ENCODE data around the gene PLA2G4E.
A peak's percentile ranks its signal among the peaks of the same experiment; 100 is the strongest.

PLA2G4E gene

DNA sequence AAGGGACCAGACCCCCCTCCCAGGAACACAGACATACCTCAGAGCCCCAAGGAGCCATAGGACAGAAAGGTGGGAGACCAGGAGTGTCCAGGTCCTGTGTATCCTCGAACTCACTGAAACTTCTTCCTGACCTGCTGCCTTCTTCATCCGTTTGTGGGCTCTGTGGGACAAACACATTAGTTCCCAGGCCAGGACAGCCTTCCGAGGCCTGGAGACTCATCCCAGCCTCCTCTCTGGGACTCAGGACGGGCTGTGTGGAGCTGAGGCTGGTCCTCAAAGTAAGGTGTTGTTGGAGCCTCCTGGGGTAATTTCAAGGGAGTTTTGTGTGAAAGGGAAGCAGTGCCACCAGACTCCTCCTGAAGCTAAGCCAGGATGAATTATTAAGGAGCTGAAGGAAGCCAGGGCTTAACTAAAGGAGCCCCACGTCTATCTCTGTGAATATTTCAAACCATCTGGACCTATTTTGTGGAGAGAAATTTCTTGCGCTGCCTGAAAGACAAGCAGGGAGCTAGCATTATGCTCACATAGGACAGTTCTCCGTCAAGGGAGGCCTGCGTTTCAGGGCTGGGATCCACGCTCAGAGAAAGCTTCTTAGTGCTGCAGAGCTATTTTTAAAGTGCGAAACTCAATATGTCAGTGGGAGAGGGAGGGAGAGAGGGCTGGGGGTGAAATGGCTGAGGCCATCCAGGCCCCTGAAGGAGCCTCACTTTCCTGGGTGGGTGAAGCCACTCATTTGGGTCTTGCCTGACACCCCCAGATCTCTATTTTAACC is 29.8 kb upstream of the PLA2G4E start:
- DNase-seq, result no peak

DNA sequence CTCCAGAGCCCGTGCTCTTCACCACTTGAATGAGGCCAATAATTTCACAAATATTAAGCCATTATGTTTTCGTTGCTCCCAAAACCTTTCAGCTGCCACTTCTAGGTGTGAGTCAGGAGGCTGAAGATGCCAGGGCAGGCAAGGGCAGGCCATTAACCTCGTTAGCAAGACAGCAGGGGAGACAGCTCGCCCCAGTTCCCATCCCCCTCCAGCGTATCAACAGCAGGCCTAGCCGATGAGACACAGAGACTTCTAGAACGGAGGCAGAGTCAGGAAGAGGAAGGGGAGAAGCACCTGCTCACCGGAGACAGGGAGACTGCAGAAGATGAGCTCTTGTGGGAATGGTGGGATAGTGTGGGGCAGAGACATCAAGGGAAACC is 28.0 kb upstream of the PLA2G4E start:
- DNase-seq, result no peak

DNA sequence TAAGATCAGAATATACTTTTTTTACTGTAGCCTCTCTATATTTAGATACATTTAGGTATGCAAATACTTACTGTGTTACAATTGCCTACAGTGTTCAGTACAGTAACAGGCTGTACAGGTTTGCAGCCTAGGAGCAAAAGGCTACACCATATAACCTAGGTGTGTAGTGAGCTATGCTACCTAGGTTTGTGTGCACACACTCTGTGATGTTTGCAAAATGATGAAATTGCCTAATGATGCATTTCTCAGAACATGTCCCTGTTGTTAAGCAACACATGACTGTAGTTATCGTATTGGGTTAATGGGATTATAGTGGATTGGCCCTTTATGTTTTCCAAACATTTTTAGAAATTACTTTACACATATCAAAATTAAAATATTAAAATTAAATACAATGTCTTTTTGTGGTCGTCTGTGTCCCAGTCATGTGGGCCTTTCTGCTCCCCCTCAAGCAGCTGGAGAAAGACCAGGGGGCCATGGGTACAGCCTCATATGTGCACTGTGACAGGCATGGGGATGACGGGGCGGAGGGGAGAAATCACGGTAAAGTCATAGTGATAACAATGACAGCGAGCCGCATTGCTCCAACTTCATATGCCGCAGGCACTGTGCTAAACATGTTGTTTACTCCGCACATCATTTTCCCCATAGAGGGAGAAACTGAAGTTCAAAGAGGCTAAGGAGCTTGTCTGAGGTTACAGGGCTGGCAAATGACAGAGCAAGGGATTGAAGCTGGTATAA is 27.4 kb upstream of the PLA2G4E start:
- no peak for DNase-seq

DNA sequence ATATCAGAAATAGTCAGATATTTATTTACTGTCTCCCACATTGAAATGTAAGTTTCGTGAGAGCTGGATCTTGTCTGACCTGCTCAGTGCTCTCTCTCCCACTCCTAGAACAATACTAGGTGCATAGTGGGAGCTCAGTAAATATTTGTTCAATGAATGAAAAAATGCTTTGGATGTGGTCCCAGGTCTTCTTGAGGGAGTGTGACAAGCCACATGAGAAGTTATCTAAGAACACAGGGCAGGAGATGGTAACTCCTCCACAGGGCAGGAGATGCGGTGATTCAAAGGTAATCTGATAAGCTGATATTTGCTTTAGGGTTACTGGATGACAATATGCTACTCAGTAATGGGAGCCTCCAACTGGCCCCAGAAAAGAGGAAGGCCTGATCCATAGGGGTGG is 25.8 kb upstream of the PLA2G4E start:
- no peak for DNase-seq

DNA sequence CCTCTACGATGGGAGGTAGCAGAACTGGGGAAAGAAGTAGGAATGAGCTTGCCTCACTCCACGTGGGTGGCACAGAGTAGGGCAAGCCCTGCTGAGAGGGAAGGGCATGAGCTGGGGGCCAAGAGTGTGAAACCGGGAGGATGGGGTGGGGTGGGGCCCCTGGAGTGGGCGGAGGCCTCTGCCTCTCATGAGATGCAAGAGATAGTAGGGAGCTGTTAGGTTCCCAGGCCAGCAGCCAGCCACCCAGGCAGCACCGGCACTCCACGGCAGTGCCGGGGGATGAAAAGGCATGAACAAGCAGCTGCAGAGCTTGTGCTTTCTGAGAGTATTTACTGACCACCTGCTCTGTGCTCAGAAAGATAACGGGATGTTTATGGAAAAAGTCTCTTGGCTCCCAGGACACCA is 24.4 kb upstream of the PLA2G4E start:
- DNase-seq, result no peak

DNA sequence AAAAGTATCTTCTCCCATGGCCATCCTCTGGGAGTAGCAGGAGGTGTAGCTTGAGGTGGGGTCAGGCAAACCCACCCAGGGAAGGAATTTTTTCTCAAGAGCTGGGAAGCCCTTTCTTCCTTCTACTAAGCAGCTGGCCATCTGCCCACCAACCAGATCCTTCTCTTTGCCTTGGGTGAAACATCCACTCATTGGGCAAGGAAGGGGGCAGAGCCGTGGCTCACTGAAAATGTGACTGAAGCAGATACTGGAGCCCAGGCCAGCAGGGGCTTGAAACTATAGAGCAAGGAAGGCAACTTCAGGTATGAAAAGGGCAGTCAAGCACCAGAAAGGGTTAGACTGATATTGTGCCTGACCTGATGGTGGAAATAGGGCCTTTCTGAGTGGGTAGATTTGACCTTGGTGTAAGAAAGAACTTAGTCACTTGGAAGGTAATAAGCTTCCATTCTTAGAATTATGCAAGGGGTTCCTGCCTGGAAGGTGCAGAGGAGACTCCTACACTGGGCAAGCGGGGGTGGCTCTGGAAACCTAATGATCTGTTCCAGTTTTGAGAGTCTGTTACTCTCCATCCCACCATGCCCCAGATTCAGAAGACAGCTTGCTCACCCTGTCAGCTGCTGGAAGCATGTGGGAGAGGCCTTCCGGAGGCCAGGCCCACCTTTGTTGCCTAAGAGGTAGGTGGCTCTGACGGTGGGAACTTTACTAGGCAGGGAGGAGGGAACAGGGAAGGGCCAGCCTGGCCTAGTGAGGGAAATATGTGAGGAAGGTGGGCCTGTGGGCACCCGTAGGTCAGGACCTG is 22.0 kb upstream of the PLA2G4E start:
- no peak for DNase-seq

DNA sequence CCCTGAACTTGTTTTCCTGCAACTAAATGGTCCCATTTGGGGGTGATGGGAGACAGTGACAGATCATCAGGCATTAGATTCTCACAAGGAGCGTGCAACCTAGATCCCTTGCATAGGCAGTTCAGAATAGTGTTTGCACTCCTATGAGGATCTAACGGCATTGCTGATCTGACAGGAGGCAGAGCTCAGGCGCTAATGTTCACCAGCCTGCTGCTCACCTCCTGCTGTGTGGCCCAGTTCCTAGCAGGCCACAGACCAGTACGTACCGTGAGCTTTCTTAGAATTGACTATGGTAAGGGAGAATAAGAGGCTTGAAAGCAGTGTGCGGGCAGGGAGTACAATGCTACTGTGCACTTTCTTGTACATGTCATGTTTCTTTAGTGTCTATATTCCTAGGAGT is 17.6 kb upstream of the PLA2G4E start:
- DNase-seq, result no peak

DNA sequence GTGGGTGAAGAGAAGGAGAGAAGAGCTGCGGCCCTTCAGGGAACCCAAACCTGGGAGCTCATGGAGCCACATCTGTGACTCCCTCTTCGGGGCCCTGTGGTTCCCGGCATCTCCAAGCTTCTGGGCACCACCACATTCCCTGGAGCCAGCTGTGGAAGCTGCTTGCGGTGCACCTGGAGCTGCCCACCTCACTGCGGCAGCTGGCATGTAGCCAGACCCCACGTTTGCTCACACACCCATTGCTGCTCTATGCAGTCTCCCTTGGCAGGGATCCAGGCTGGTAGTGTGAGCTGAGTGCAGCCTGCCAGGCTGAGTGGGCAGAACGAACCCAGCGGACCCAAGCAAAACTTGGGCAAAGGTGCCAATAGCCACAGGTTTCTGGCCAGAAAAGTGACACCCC is 16.8 kb upstream of the PLA2G4E start:
- no peak for DNase-seq

DNA sequence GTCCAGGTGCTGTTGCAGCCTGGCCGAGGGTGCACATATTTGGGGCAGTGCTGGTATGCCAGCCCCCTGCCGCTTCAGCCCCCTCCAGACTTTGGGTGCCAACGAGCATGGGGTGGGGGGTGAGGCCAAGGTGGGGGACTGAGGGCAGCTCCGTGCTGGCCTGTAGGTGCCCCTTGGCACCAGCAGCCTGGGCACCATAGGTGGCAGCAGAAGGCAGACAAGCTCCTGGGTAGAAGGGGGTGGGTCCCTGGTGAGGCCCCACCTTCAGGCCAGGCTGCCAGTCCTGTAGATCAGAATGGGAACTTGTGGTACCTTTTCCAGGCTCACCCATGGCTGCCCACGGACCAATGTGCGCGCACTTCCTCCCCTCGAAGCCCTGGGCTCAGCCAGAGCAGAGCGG is 16.1 kb upstream of the PLA2G4E start:
- DNase-seq, result no peak

DNA sequence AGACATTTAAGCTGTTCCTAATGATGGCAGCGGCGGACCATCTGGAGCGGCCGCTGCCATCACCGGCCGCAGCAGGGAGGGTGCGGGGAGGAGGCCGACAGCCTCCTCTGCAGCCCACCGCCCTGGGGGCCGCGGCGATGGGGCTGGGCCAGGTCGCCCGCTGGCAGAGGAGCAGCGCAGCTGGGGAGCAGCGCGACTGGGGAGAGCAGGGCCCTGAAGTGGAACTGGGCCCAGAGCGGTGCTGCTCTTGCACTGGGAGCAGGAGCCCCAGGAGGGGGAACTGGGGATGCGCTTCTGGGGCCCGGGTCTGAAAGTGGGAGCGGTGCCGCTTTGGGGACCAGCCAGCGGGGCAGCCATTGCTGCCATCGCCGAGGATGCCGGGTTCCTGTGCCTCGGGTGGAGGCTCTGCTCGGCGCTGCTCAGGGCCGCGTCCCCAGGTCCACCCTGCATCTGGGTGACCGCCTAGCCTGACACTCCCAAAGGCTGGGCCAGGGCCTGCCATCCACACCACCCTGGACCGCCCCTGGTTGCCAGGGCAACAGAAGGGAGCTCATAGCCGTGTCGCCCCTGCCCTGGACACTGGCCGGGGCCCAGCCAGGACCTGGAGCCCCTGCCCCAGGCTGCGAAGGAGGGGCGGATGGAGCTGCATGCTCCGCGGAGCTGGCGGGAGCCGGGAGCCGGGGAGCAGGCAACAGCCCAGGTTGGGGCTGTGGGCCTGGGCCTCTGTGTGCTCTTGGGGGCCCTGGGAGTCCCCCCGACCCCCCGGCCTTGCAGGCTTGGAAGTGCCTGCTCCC is 15.5 kb upstream of the PLA2G4E start:
- no peak for DNase-seq

DNA sequence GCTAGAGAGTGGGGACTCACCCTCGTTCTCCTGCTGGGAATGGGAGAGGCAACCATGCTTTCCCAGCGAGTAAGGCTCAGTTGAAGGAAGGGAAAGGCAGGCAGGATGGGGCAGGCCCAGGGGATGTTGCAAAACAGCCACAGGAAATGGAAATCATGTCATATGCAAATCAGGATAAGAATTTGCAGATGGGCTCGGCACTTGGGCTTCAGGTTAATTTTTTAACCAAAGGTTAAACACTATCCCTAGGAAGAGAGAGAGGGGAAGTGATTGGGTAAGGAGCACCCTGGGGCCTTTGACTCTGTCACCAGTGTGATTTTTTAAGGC is 14.6 kb upstream of the PLA2G4E start:
- DNase-seq, result no peak

DNA sequence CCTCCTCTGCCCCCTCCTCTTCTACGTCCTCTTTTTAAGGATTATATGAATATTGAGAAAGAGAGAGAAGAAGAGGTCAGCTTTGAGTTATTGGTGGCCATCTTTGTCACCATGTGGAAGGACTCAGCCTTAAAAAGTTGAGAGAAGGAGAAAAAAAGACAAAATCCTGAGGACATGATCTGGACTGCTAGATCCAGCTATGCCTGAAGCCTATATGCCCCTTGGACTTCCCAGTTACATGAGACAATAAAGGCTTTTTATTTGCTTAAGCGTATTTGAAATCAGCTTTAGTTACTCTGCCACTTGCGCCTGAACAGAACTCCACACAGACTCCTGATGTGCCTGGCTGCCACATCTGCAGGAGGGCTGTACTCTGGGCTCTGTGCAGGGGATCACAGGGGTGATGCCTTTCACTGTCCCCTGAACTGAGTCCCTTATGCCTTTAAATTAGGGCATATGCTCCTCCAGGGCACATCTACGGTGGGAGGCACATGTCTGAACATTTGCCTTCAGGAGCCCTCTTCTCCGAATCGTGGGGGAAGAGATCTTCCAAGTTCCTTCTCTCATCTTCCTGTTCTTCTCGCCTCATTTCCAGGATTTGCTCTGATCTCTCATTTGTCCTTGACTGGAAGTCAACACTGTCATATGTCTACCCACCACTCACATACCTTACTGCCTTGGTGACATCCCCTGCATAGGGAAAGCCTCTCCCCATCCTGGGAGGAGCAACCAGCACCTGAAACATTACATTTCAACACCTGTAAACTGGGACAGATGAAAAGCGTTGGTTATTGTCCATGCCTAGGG is 14.0 kb upstream of the PLA2G4E start:
- no peak for DNase-seq

DNA sequence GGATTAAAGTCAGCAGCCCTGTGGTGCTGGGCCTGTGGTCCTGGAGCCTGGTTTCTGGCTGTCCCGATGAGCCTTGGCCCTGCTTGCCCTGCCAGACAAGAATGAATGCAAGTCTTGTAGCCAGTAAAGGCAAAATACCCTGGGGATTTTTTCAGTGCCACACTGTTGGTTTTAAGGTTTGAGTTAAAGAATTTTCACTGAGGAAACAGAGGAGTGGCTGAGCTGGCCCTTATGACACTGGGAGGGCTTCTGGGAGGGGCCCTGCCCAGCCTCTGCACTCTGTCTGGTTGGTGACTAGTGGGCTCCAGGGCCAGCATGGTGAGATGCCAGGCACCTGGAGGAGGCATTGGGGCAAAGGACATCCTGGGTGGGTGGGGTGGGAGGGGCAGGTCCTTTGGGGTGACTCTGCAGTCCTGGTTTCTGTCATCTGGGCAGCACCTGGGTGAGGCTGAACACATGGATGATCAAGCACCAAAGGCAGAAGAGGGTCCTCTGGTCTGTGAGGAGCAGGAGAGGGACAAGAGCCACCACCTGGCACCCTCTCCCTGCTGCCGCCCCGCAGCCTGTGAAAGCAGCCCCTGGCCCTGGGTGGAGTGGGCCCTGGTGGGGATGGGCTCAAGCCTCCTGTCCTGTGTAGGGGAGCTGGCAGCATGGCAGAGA is 12.5 kb upstream of the PLA2G4E start:
- DNase-seq, result no peak

DNA sequence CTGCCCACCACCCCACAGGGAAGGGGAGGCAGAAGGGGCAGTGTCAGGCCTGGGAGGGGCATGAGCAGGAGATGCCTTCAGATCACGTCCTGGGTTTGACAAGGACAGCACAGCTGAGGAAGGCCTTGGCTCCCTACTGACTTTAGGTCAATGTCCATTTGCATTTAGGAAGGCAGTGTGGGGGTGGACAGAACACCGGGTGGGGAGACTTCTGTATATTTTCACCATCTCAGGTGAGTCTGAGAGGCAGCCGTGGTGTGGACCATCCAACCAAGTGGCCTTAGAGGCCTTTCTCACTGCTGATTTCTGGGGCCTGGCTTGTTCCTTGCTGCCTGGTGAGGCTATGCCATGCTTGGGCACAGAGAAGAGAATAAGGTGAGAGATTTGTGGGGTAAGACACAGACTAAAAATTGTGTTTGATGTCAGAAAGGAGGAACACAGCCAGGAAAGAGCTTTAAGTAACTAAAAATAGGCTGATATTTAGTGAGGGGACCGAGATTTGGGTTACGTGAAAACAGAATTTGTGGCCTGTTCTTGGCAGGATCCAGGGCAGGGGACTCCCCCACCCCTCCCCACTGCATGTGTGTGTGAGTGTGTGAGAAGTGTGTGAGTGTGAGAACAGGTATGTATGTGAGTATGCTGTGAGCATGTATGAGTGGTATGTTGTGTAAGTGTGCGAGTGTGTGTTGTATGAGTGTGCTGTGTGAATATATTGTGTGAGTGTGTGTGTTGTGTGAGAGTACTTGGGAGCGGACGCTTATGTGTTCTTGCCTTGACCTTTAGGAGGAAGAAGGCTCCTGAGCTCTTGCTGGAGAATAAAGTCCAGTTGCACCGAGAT is 11.8 kb upstream of the PLA2G4E start:
- DNase-seq, result no peak

DNA sequence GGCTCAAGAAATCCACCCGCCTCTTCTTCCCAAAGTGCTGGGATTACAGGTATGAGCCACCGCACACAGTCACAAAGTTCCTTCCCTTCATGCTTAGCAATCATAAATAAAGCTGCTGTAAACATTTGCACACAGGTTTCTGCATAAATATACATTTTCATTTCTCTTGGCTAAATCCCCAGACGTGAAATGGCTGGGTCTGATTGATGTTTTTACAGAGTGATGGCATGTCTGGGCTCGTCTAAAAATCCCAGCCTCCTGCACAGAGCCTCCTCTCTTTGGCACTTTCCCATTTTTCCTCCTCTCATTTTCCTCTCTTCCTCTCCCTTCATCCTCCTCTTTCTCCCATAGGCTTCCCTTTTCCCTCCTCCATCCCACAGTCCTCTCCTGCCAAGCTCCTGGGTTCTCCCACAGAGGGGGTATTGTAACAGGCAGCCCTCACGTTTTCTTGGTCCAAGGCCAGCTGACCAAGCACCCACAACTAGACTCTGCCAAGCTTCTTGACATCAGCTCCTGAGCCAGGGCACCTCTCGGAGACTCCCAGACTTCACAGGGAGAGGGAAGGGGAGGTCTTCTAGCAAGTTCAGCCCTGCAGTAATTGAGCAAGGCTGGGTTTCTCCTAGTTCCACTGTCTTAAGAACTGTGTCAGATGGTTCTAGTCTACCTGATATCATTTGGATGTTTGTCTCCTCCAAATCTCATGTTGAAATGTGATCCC is 10.5 kb upstream of the PLA2G4E start:
- no peak for DNase-seq

DNA sequence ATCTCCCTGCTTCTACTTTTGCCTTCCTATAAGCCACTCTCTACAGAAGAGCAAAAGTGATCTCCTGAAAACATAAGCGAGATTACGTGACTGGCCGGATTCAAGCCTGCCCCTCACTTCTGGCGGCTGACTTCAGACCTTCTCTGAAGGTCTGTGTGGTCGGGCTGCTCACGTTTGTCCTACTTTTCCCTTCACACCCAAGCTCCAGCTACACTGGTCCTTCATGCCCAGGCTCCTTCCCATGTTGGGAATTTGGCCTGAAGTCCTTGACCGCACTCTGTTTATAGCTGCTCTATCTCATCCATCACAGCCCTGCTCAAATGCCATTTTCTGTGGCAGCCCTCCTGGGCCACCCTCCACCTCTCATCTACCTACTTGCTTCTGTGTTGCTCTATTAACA is 6.7 kb upstream of the PLA2G4E start:
- DNase-seq, result no peak

DNA sequence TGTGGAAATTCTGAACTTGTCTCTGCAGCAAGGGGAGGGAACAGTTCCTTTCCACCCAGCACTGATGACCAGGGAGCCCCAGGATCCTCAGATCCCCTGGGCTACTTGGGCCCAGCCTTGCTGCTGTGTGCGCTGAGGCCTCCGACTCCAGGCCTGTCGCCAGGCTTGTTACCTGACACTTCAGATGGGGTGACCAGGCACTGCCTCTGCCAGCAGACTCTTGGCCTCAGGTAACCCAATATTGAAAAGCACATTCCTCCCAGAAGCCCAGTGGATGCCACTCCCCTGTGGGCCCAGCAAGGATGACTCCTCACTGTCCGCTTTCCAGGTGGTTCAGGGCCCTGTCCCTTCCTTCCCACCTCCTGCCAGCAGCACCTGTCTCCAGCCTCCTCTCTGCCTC is 3.5 kb upstream of the PLA2G4E start:
- no peak for DNase-seq

DNA sequence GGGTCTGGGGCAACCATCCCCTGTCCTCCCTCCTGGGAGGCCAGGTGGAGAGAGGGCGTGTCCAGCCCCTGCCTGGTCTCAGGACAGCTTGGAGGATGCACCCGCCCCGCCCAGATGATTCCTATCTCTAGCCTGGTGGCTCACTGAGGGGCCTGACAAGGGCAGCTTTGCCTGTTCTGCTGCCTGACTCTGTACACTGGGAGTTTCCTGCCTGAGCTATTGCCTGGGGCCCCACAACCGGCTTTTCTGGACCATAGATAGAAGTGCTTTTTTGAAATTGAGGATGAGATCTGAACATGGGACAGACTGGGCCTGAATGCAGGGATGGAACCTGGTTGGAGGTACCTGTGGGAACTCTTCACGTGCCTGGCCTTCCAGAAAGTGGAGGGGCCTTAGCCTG is 751 bp upstream of the PLA2G4E start:
- no peak for DNase-seq

DNA sequence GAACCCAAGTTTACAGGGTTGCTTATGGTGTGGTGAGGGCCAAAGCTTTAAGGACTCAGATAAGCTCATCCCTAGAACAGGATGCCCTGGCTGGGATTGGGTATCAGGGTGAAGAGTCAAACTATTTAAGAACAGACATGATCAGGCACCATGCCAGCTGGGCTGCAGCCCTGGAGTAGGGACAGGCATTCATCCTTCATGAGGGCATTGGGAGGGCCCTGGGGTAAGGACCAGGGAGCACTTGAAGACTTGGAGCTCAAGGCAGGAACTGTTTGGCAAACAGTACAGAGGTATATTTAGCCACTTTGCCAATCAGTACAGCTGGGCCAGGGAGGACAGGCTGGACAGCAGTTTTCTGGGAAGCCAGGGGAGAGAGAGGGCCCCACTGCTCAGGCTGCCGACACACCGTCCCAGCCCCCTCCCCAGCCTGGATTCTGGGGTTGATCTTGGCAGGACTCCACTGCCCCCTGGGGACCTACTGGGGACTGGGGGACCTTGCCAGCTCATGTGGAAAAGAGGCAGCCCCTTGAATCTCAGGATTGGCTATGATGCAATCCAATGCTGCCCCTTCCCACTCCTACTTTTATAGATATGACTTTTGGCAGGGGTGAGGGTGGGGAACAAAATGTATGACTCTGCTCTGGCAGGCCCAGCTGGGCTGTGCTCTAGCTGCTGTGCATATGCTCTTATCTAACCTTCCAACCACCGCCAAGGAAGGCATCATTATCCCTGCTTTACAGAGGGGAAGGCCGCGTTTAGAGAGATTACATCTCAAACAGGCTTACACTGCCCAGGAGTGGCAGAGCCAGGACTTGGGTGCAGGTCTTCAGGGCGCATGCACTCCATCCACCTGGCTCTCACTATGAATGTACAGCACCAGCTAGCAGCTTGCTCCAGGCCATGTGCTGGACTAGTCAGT is 2.3 kb downstream of the PLA2G4E start:
- DNase-seq, result peak; percentile 5

Data from DMS 273 treated with DMSO at 0.1 percent for 48 hours (cell line).